HCT116 (cell line): Measurements from ENCODE around the gene ZNRF3. TPM values are rescaled to one million over a fixed set of nuclear protein-coding genes. Genes with fewer than 3 reads are reported as not detected.

Source experiments
- ATAC-seq: fragments of 200-7000 bp; cut with Tn5 transposase; 2 replicates; pipeline ENCODE4 v1.9.1; 2020; ENCODE audit warnings: mild to moderate bottlenecking, moderate library complexity
- BruUV-seq: library from RNA; stranded (reverse); fragments of 400-500 nt; replicated peaks from 2 replicates; lab custom pipeline; 2021; lab: Mats Ljungman, UMichigan
- CTCF ChIA-PET: fragments of 300-600 bp; sonication (Branson Sonifier 250); formaldehyde crosslinking; loops from one replicate; lab custom pipeline; 2021; ENCODE audit warnings: antibody characterized with exemption; lab: Charles Lee
- POLR2A ChIA-PET: fragments of 300-600, 350-600 bp; sonication (Branson Sonifier 250); formaldehyde crosslinking; loops from one replicate; lab custom pipeline; 2021; ENCODE audit warnings: antibody characterized with exemption; lab: Charles Lee
- RAD21 ChIA-PET, 2 experiments: fragments of 300-600 bp; sonication (Branson Sonifier 250); formaldehyde crosslinking; loops; one replicate each; lab custom pipeline; 2023; ENCODE audit warnings: low total read pairs in 2 of 2; ENCODE audit not compliant: uncharacterized antibody in 2 of 2, unreplicated experiment in 2 of 2, low non-redundant PET in 1 of 2; lab: Charles Lee
- DNase-seq: peaks from one replicate; pipeline ENCODE4 v3.0.0-alpha.2; 2010; ENCODE audit warnings: low read depth, low spot score
- H2AFZ ChIP-seq: fragments of 200-600 bp; shearing (Covaris generic), sonication (generic); 2 replicates; pipeline ENCODE4 v1.6.1; 2017; ENCODE audit warnings: low read depth, mixed run types, mixed read lengths, antibody characterized with exemption, low read length; ENCODE audit not compliant: poor library complexity, severe bottlenecking
- H3K27ac ChIP-seq: 2 replicates; pipeline ENCODE4 v1.5.1; 2012; ENCODE audit warnings: low read depth, low read length
- H3K27me3 ChIP-seq: fragments of 200-600 bp; sonication (generic); 2 replicates; pipeline ENCODE4 v1.6.1; 2016; ENCODE audit warnings: mixed run types, low read length, mixed read lengths; ENCODE audit not compliant: insufficient read depth
- H3K36me3 ChIP-seq, 2 experiments: fragments of 200-500 bp in 1 of 2; fragments of 200-600 bp in 1 of 2; sonication (Bioruptor generic) in 1 of 2; sonication (generic) in 1 of 2; 2 replicates each; pipeline versions ENCODE4 v1.5.1 to v1.6.1; 2014 to 2016; ENCODE audit warnings: low read length in 2 of 2, inconsistent platforms in 1 of 2, mixed read lengths in 1 of 2, mixed run types in 1 of 2; ENCODE audit not compliant: insufficient read depth in 2 of 2, control insufficient read depth in 1 of 2
- H3K4me1 ChIP-seq, 2 experiments: fragments of 200-600 bp in 1 of 2; sonication (generic) in 1 of 2; 2 replicates each; pipeline versions ENCODE4 v1.5.1 to v1.6.1; 2012 to 2017; ENCODE audit warnings: low read length in 2 of 2, inconsistent platforms in 1 of 2, mild to moderate bottlenecking in 1 of 2, mixed read lengths in 1 of 2, mixed run types in 1 of 2, moderate library complexity in 1 of 2; ENCODE audit not compliant: insufficient read depth in 2 of 2, control insufficient read depth in 1 of 2
- H3K4me2 ChIP-seq: fragments of 200-600 bp; sonication (generic); 2 replicates; pipeline ENCODE4 v1.6.1; 2017; ENCODE audit warnings: mixed run types, low read length, mixed read lengths
- H3K4me3 ChIP-seq, 2 experiments: fragments of 200-600 bp in 1 of 2; sonication (generic) in 1 of 2; replicated peaks in 1 of 2; 2 replicates each; pipeline ENCODE4 v1.5.1; 2011 to 2016; ENCODE audit warnings: low read length in 2 of 2, control low read depth in 1 of 2, low read depth in 1 of 2, mild to moderate bottlenecking in 1 of 2, mixed read lengths in 1 of 2, mixed run types in 1 of 2
- H3K79me2 ChIP-seq: fragments of 200-600 bp; sonication (generic); 2 replicates; pipeline ENCODE4 v1.6.1; 2017; ENCODE audit warnings: mild to moderate bottlenecking, mixed run types, low read length, moderate library complexity, mixed read lengths; ENCODE audit not compliant: insufficient read depth
- H3K9ac ChIP-seq: fragments of 200-600 bp; sonication (generic); 2 replicates; pipeline ENCODE4 v1.6.1; 2016; ENCODE audit warnings: low read length, mixed read lengths
- H3K9me2 ChIP-seq: fragments of 200-600 bp; sonication (generic), shearing (Covaris generic); 2 replicates; pipeline ENCODE4 v1.6.1; 2017; ENCODE audit warnings: mixed run types, mild to moderate bottlenecking, moderate library complexity; ENCODE audit not compliant: insufficient read depth
- H3K9me3 ChIP-seq, 2 experiments: fragments of 200-500 bp in 1 of 2; fragments of 200-600 bp in 1 of 2; sonication (Bioruptor generic) in 1 of 2; sonication (generic) in 1 of 2; 2 replicates each; pipeline ENCODE4 v1.6.1; 2014 to 2017; ENCODE audit warnings: low read length in 2 of 2, mixed read lengths in 2 of 2, inconsistent platforms in 1 of 2, low read depth in 1 of 2, mild to moderate bottlenecking in 1 of 2, mixed run types in 1 of 2, moderate library complexity in 1 of 2; ENCODE audit not compliant: control insufficient read depth in 1 of 2, insufficient read depth in 1 of 2
- H4K20me1 ChIP-seq: fragments of 200-600 bp; sonication (generic), shearing (Covaris generic); 2 replicates; pipeline ENCODE4 v1.6.1; 2017; ENCODE audit warnings: mixed run types, mild to moderate bottlenecking, moderate library complexity; ENCODE audit not compliant: insufficient read depth
- FOSL1 ChIP-seq: IDR thresholded peaks from 2 replicates; pipeline ENCODE4 v1.6.1; 2012; ENCODE audit warnings: low read depth
- JUND ChIP-seq: IDR thresholded peaks from 2 replicates; pipeline ENCODE4 v1.6.1; 2012
- MAX ChIP-seq: IDR thresholded peaks from 2 replicates; pipeline ENCODE4 v1.6.1; 2012
- REST ChIP-seq: IDR thresholded peaks from 2 replicates; pipeline ENCODE4 v1.6.1; 2012; ENCODE audit warnings: low read depth
- SP1 ChIP-seq: IDR thresholded peaks from 2 replicates; pipeline ENCODE4 v1.6.1; 2012; ENCODE audit warnings: low read depth
- SRF ChIP-seq: IDR thresholded peaks from 2 replicates; pipeline ENCODE4 v1.6.1; 2012; ENCODE audit warnings: low read depth
- TCF7L2 ChIP-seq: IDR thresholded peaks from 2 replicates; pipeline ENCODE4 v1.7.0; 2011; ENCODE audit warnings: borderline replicate concordance, inconsistent platforms; ENCODE audit not compliant: insufficient read depth, insufficient read length; ENCODE audit errors: extremely low read depth
- intact Hi-C: fragments of 100-400 bp; cut with micrococcal nuclease; formaldehyde crosslinking; loops from 2 replicates; pipeline ENCODE4 v1.10.0; 2022
- total RNA-seq: library from RNA; stranded (reverse); gene quantifications from one replicate; pipeline ENCODE4 v1.2.1, GENCODE V29; 2021; ENCODE audit not compliant: unreplicated experiment

The ZNRF3 gene
- total RNA-seq, 1 experiment from 2014 or later: 12.2 TPM

- TF ChIP-seq REST (no peak), SP1 (no peak; the same call in 1 of the 2 replicates)
Observed at GRCh38 chr22:28918550-28919271, 35.3 kb downstream of the ZNRF3 start (continued).

GRCh38 chr22:28920757-28921584 lies 37.6 kb downstream of the ZNRF3 start:
- Histone ChIP-seq H4K20me1 (0 out of 2 replicates have a peak, but pooled peaks cover 3% of the 10 kb centered on the region), H3K4me1 (peaks cover 97 to 100% of the 10 kb centered on the region in 2 experiments), H3K4me3 (no peak overlapping the region)

More at GRCh38 chr22:28920757-28921584, 37.6 kb downstream of the ZNRF3 start:
- ChIA-PET POLR2A (no interaction called here), RAD21 (no interaction called here)
- no peaks in the 10 kb centered on the region for H3K9me3 ChIP-seq
- no TSS peak for BruUV-seq
- no peaks in the 10 kb centered on the region for H3K9me2 ChIP-seq
- DNase-seq: no peak
- intact Hi-C loops: no loop called here
- no peak for TF ChIP-seq MAX
- no peak for TF ChIP-seq SRF
- no peak for TF ChIP-seq FOSL1
- peak; percentile 81 for TF ChIP-seq TCF7L2
- no peak for TF ChIP-seq JUND
- TF ChIP-seq, all 23 proteins: peak for 1
- Histone ChIP-seq H3K27me3 (no peaks in the 10 kb centered on the region), H3K36me3 (no peaks in the 10 kb centered on the region), H3K4me2 (peak overlapping the region; percentile 47), H3K27ac (no peak overlapping the region), H2AFZ (no peak overlapping the region), H3K9ac (no peak overlapping the region), H3K79me2 (peaks cover 85% of the 10 kb centered on the region)
- CTCF ChIA-PET: no interaction called here
- ATAC-seq: no peak
